Activated gamma-delta T cell treated with anti-CD3 and anti-CD28 coated beads, Interleukin-2, amount 50 U/mL, for 16 hours (primary cell): ENCODE measurements around the gene SULT6B1.
"Not testable (repeated sequence)": the region's sequence is repeated elsewhere in the genome, so short reads cannot be mapped to it uniquely, and the experiment has no call there.

Experiments
- DNase-seq: peaks from one replicate; pipeline ENCODE4 v3.0.0-alpha.2; 2020; ENCODE audit warnings: low read depth

SULT6B1 gene

DNA sequence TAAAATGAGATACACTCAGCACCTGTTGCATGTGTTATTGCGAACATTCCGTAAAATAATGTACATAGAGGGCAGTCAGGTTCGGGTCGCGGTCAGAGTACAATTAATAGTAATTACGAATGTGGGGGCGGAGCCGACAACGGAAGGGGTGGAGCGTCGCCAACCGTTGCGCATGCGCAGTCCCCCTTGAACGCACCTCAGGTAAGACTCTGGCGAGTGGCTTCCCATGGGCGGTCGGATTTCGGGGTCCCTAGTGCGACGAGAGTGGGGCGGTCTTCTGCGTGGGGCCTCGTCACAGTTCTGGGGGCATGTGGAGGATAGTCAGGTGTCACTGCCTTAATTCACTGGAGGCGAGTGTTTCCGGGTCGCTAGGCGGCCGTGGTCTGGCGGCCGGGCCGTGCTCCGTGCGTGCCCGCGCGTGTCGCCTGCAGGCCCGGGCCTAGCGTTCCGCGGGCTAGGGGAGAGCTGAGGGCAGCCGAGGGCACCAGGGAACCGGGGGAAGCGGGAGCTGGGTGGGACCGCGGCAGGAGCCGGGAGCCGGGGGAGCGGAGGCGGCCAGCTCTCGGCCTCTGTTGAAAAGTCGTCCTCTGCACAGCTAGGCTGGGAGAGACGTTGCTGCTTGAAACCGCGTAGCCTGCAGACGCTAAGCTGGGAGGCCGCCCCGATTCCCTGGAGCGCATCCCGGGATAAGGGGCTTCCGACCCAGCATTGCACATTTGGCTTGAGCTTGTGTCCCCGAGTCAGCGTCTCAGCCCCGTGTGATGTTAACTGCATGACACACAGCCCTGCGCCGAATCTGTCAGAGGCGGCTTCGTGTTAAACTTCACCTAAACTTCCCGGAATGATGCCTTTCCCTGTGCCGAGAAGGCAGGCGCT, 8.1 kb upstream of the SULT6B1 start, which contains the start of gene CEBPZOS:
Gene CEBPZOS (plus strand): TSS at position 177 of the 876 bp plus-strand sequence. CDS start 3,209 bp downstream, outside the sequence.
- DNase-seq, result peak; percentile 83

DNA sequence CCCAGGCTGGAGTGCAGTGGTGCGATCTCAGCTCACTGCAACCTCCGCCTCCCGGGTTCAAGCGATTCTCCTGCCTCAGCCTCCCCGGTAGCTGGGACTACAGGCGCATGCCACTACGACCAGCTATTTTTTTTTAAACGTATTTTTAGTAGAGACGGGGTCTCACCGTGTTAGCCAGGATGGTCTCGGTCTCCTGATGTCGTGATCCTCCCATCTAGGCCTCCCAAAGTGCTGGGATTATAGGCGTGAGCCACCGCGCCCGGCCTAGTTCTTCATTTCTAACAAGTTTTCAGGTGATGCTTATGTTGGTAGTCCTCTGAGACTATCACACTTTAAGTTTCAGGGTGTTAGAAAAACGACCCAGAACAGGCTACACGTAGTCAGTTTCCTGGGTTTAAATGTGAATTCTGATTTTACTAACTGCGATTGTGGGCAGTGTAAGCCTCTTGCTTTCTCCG, 7.4 kb upstream of the SULT6B1 start:
- not testable (repeated sequence) for DNase-seq

DNA sequence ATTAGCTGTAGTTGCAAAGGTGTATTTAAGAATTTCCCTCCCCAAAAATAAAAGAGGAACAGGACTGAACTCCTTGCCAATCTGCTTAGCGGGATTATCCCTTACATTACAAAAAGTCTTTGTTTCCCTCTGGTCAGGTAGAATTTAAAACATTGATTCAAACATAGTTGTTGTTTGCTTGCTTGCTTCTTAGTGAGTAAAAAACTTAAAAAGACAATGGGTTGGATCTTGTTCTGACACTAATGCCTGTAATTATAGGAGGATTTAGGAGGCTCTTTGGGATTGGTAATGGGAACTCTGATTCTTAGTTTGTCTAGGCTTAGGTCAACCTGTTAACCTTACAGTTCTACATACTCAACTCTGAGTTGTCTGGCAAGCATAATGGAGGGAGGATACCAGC, 4.1 kb upstream of the SULT6B1 start:
- no peak for DNase-seq

DNA sequence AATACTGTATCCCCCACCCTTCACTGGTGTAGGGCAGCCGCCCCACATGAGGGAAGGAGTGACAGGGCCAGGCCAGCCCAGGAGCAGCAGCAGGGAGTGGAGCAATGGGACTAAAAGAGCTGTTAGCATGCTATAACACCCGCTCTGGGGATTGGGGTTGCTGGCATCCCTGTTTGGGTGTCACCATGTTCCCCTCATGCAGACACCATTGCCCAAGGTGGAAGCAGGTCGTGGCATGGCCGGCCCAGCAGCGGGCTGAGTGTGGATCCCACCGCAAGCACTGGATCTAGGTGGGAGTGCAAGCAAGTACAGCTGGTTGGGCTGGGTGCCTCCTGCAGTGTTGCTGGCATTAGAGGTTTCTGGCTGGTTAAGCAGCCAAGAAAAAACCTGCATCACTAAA, 3.3 kb upstream of the SULT6B1 start:
- no peak for DNase-seq

DNA sequence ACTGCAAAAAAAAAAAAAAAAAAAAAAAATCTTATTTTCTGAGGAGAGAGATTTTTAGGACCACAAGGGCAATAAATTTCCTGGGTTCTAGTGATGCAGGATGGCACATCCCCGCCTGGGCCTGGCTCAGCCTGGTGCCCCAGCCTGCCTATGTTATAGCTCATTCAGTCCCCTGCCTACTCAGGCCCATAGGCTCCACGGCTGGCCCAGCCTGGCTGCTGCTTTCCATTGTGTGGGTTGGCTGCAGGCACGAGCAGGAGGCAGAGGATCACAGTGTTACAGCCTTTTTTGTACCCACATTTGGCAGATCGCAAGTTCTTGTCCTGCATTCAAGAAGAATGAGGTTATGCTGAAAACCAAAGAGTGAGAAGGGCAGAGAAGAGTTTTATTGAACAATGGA, 2.8 kb upstream of the SULT6B1 start:
- no peak for DNase-seq

DNA sequence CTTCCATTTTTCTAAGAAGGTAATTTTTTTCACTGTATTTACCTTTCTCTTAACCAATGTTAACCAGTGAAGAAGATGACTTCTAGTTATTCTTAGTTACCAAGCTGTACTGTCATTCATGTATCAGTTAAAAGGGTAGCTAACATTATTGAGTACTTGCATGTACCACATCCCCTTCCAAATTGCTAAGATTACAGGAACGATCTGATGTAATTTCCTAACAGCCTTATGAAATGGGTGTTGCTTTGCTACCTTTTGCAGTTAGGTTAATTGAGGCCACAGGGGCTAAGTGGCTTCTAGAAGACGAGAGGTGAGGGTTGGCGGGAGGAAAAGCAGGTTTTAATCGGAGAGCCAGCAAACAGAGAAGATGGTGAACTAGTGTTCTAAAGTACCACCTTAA, 1.8 kb upstream of the SULT6B1 start:
- no peak for DNase-seq

DNA sequence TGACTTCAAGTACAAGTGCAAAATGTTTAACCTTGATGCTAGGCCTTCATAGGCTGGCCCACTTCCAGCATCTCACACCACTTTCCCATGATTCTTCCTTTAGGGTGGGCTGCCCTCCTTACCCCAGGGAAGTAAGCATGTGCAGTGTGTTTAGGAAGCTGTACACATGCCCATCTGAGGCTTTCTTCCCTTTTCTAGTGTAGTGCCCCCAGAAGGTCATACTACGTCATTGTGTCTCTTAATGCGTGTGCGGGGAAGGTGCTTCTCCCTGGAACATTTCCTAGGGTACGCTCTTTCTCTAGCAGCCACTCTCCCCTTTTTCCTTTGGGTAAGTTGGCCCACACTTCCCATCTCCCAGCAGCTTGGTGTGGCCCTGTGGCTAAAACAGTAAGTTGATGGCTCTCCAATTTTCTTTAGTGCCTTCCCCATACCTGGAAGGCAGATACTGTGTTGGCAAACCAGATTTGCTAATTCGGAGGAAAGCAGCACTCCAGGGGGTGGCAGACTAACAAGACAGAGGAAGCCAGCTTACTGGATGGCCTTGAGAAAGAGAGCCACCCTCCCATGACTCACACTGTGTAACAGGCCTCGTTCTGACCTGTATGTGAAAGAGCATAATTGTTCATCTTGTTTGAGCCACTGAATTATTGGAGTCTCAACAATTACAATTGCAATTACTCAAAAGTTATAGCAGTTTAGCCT, 1.1 kb upstream of the SULT6B1 start:
- DNase-seq, result no peak

DNA sequence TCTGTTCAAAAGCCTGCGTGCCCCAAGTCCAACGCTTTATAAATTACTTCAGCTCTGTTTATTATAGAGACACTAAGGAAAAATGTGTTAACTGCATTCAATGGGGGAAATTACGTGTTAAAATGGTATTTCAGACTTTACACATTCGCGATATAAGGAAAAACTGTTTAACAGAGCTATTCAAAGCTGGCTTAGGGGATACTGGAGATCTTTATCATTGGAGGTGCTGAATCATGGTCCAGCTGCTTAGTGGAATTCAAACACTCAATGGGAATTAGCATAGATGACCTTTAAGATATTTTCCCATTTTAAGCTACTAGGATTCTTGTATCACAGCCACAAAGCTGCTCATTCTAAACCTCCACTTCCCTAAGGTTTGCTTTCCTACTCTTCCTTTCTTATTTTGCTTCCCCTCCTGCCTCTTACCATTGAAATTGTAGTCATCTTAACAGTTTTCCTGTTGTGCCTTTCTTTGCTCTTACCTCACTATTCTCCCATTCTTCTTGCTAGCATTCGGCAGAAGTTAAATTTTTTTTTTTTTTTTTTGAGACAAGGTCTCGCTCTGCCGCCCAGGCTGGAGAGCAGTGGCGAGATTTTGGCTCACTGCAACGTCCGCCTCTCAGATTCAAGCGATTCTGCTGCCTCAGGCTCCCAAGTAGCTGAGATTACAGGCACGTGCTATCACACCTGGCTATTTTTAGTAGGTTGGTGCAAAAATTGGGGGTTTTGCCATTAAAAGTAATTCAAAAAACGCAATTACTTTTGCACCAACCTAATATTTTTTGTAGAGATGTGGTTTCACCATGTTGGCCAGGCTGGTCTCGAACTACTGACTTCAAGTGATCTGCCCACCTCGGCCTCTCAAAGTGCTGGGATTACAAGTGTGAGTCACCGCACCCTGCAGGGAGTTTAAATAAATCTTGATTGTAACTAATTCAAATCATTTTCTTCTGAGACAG, 6.5 kb downstream of the SULT6B1 start:
- no peak for DNase-seq

DNA sequence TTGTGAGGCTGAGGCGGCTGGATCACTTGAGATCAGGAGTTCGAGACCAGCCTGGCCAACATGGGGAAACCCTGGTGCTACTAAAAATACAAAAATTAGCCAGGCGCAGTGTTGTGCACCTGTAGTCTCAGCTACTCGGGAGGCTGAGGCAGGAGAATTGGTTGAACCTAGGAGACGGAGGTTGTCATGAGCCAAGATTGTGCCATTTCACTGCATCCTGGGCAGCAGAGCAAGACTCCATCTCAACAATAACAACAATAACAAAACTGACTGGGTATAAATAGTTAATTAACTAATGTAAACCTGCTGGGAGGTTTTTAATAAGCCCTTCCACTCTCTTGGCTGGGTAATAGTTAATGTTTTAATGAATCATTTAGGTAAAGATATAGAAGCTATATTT, 7.8 kb downstream of the SULT6B1 start:
- DNase-seq, result no peak

DNA sequence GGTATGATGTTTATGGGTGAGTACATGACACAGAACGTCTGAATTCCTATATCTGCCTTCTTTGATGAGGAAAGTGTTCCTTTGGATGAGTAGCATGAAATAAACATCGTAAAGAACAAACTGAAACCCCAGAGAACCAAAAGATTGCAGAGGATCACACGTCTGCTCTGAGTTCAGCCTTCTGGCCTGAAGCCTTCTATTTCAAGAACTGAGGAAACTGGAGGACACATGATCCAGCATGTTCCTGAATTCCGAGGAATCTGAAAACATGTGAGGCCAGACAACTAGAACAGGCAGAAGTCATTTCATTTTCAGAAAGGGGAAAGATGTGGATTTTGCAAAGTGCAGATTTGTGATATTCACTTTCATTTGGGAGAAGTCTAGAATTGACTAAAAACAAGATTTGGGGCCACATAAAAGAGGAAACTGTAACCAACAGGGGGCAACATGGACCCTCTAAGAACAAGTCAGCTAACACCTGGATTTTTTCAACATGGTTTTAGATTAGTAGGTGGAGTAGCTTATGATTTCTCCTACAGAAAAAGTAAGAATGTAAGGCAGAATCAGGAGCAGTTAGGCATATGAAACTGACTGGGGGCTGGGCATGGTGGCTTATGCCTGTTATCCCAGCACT, 8.3 kb downstream of the SULT6B1 start:
- DNase-seq, result no peak

DNA sequence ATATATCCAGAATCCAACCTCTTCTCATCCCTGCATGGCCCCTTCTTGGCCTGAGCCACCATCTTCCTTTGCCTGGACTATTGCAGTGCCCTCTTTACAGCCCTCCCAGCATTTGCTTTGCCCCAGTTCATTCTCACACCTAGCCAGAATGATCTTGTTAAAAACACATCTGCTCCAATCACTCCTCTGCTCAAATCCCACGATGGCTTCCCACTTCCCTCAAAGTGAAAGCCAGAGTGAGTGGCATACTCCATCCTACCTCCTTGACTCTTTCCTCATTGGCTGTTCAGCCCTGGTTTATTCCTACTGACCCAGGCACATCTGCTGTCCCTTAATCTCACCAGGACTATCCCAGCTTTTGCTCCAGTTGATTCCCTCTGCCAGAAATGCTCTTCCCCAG, 14.7 kb downstream of the SULT6B1 start:
- no peak for DNase-seq

DNA sequence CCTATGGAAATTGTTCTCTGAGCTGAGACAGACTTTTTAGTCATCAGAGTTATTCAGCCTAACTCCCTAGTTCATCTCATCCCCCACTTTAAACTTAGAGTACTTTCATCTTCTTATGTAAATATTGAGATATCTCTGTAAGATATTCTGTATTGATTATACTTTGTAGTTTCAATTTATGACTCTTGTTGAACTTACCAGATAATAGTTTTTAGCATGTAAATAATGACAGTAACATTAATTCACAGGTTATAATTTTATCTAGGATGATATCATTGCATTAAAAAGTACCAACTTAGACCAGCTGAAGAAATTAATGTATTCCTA, 16.9 kb downstream of the SULT6B1 start:
- no peak for DNase-seq

DNA sequence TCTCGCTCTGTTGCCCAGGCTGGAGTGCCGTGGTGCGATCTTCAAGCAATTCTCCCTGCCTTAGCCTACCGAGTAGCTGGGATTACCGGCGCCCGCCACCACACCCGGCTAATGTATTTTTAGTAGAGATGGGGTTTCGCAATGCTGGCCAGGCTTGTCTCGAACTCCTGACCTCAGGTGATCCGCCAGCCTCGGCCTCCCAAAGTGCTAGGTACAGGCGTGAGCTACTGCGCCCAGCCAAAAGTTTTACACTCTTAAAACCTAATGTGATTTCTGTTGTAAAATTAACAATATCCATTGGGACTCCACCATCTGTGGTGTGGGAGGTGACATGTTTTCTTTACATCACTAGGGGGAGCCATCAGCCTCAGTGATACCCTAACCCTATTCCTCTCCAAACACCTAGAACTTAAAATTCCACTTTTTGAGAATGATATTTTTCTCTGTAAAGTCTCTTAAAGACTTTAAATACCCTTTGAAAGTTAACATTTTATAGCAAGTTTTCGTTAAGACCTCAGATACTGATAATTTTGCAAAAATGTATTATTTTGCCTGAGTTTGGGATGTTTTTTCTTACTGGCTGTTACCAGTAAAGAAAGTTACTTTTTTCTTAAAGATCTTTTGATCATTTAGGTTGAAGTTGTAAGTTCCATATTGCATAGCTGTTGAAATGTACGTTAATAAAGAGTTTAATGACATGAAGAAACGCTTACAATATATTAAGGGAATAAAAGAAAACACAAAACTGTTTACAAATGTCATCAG, 20.1 kb downstream of the SULT6B1 start:
- no peak for DNase-seq

DNA sequence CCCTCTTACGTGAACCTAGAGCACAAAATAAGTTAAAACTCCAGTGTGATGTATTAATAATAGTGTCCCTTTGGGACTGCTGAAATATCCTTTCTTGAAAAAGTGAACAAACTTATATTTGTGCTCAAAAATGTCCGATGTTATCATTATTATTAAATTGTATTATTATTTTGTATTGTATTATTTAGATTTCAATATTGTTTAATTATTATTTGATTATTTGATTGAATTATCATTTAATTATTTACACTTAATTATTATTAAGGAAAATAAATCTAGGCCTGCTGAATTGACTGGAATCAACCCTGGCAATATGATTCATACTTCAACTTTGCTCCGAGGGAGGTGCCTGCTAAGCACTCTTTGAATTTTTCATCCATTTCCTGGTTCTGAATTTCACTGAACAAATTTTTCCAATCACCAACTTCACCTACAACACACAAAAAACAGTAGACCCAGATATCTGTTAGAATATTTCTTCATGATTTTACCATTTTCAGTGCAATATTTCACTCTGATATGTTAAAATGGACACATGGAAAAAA, 20.8 kb downstream of the SULT6B1 start:
- DNase-seq, result no peak

DNA sequence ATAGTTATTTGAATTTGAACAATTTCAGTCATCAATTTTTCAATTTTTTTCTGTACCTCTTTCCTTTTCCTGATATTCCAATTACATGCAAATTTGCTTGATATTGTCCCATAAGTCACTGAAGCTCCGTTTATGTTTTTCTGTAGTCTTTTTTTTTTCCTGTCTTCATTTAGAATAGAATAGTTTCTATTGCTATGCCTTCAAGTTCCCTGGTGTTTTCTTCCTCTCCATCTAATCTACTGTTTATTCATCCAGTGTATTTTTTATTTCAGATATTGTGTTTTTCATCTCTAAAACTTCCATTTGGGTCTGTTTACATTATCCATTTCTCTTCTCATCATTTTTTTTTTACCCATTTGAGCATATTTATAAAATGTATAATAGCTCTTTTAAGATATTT, 23.7 kb downstream of the SULT6B1 start:
- DNase-seq, result no peak

DNA sequence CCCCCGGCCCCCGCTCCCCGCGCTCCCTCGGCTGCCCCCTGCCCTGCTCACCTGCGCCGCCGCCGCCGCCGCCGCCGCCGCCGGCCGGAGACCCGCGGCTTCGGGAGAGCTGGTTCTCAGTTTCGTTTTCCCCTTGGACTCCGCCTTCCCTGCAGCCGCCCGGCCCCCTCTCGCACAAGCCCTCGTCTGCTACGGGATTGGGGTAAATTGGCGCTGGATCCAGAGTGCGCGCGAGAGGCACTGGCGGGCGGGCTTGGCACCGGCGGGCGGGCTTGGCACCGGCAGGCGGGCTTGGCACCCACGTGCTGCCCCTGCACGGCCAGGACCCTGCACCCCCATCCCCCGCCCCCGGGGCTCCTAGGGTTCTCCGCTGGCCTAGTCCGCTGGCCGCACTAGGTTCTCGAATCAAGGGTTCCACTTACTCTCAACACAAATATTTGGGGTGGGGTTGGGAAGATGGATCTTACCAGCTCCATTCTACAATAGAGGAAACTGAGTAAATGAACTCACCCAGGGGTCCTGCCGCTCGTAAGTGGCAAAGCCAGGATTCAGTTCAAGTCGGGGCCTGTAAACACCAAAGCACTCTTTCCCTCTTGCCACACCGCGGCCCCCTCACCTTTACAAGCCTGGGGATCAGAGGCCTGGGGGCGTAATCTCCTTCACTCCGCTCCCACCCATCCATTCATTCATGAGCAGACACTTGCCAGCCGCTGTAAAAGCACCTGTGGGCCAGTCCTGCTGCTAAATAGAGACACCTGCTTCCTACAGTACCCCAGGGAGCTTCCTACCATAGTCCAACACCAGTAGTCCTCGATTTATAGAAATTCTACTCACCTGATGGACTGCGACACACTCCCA, 31.4 kb downstream of the SULT6B1 start, which contains the start of gene EIF2AK2:
Gene EIF2AK2 (minus strand): TSS at position 124 of the 858 bp plus-strand sequence. CDS start 9,174 bp downstream, outside the sequence.
- DNase-seq, result peak; percentile 67

DNA sequence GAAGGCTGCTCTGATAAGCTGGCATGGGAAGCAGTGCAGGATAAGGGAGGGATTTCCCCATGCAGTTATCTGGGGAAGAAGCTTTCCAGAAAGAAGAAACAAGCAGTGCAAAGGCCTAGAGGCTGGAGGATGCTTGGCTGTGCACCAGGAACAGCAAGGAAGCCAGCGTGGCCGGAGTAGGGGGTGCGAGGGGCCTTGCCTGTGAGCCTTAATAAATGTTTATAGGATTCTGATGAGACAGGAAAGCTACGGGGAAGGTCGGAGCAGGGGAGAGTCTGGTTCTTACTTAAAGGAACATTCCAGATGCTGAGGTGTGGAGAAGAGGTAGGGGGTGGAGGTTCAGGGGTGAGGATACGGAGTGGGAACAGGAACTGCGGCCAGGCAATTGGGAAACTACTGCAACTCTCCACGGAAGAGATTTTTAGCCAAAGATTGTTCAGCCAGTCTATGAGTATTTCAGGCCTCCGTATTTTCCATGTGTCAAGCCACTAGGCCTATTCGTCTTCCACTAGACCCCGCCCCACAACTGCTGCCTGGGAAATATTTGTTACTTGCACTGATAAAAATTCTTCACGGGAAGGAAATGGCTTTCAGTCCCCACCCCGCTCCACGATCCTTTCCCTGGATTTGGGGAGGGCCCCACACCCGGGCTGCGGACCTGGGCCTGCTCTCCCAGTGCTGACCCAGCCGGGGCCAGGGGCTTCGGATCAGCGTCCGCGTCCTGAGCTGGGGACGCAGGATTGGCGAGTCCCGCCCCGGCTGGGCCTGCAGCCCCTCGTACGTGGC, 32.2 kb downstream of the SULT6B1 start:
- DNase-seq, result peak; percentile 5

DNA sequence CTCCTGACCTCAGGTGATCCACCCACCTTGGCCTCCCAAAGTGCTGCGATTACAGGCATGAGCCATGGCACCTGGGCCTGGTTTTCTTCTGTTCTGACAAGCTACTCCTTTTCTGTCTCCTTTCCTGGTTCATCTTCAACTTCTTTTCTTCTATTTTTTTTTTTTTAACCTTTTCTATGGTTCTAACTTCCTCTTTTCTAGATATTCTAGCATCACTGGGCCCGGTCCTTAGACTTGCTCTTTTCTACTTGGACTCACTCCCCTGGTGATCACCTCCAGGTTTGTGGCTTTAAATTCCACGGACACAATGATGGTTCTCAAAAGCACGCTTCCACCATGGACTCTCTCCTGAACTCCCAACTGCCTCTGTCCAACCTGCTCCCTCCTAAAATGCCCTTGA, 33.7 kb downstream of the SULT6B1 start:
- DNase-seq, result no peak

DNA sequence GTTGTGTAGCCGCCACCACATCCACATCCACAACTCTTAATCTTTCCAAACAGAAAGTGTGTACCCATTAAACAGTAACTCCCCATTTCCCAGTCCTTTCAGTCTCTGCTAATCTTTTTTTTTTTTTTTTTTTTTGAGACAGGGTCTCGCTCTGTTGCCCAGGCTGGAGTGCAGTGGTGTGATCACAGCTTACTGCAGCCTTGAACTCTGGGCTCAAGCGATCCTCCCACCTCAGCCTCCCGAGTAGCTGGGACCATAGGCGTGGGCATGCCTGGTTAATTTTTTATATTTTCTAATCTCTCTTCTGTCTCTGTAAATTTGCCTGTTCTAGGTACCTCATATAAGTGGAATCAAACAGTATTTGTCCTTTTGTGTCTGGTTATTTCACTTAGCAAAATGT, 35.2 kb downstream of the SULT6B1 start:
- no peak for DNase-seq
